EL (cell line): ENCODE results near the gene RBL1.
"Not testable (repeated sequence)": the region's sequence is repeated elsewhere in the genome, so short reads cannot be mapped to it uniquely, and the experiment has no call there.

Experiments
- DNase-seq: peaks from one replicate; pipeline ENCODE4 v3.0.0-alpha.2; 2016

RBL1 gene

GRCh38 chr20:37075932-37076685 is 19.7 kb downstream of the RBL1 start:
- DNase-seq: peak; percentile 13

- no peak for DNase-seq
Measured at GRCh38 chr20:37072293-37073196, 23.3 kb downstream of the RBL1 start.

GRCh38 chr20:37071481-37071911 is 24.3 kb downstream of the RBL1 start:
- DNase-seq: peak; percentile 91

- not testable (repeated sequence) for DNase-seq
Measured at GRCh38 chr20:37069563-37069962, 26.2 kb downstream of the RBL1 start.

GRCh38 chr20:37066168-37066567 is 29.6 kb downstream of the RBL1 start:
- no peak for DNase-seq

GRCh38 chr20:37055276-37055675 is 40.5 kb downstream of the RBL1 start:
- DNase-seq: no peak

GRCh38 chr20:37053230-37053950 is 42.4 kb downstream of the RBL1 start:
- DNase-seq: no peak

- no peak for DNase-seq
Measured at GRCh38 chr20:37042986-37043972, 52.5 kb downstream of the RBL1 start.

- DNase-seq: not testable (repeated sequence)
Measured at GRCh38 chr20:37039366-37039765, 56.4 kb downstream of the RBL1 start.

- no peak for DNase-seq
Measured at GRCh38 chr20:37032077-37032476, 63.7 kb downstream of the RBL1 start.

- DNase-seq: no peak
Measured at GRCh38 chr20:37020636-37021035, 75.2 kb downstream of the RBL1 start.

GRCh38 chr20:37012631-37013030 is 83.2 kb downstream of the RBL1 start:
- DNase-seq: not testable (repeated sequence)

- not testable (repeated sequence) for DNase-seq
Measured at GRCh38 chr20:37011858-37012257, 83.9 kb downstream of the RBL1 start.

GRCh38 chr20:37011147-37011546 is 84.7 kb downstream of the RBL1 start:
- DNase-seq: no peak

- no peak for DNase-seq
Measured at GRCh38 chr20:37007898-37008649, 87.7 kb downstream of the RBL1 start.

GRCh38 chr20:37005062-37005942 is 90.5 kb downstream of the RBL1 start:
- DNase-seq: not testable (repeated sequence)

GRCh38 chr20:37001634-37002033 is 94.2 kb downstream of the RBL1 start:
- DNase-seq: not testable (repeated sequence)

GRCh38 chr20:37000171-37000570 is 95.6 kb downstream of the RBL1 start:
- not testable (repeated sequence) for DNase-seq

GRCh38 chr20:36998652-36999051 is 97.1 kb downstream of the RBL1 start:
- no peak for DNase-seq

GRCh38 chr20:36997121-36997520 is 98.7 kb downstream of the RBL1 start:
- no peak for DNase-seq
